ENCODE measurements around the gene ARSI.

ARSI gene

DNA sequence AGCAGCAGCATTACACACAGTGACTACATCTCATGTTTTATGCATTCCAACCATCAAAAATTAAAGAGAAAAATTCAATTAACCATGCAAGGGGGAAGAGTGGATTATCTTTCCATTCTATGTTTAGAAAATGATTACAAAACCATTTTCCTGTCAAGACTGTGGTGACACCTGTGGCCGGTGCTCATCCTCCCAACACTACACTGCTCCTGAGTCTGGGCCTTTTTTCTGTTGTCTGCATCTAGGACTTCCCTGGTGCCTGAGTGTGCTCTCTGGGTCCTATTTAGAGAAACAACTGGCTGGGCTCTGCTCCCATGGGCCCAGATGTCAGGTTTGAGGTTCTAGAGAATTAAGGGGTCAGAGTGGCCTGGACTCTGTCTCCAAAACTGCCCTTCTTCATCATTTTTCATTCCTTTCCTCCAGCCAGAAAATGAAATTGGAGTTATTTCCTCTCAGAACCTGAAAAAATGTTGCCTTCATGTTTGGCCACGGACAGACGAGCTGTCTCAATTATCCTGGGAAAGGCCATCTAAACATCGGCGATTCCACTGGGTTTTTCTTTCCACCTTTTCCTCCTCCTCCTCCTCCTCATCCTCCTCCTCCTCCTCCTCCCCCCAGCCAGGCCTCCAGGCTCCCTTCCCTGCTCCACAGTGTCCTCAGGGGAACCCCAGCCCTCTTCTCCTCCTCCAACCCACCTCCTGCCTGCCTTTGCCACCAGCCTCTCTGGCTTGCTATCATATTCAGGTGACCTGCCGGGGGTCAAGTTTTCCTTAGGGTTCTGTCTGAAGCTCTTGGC lies 11.4 kb upstream of the ARSI start (continued):
- TF ChIP-seq, protein P1, sequence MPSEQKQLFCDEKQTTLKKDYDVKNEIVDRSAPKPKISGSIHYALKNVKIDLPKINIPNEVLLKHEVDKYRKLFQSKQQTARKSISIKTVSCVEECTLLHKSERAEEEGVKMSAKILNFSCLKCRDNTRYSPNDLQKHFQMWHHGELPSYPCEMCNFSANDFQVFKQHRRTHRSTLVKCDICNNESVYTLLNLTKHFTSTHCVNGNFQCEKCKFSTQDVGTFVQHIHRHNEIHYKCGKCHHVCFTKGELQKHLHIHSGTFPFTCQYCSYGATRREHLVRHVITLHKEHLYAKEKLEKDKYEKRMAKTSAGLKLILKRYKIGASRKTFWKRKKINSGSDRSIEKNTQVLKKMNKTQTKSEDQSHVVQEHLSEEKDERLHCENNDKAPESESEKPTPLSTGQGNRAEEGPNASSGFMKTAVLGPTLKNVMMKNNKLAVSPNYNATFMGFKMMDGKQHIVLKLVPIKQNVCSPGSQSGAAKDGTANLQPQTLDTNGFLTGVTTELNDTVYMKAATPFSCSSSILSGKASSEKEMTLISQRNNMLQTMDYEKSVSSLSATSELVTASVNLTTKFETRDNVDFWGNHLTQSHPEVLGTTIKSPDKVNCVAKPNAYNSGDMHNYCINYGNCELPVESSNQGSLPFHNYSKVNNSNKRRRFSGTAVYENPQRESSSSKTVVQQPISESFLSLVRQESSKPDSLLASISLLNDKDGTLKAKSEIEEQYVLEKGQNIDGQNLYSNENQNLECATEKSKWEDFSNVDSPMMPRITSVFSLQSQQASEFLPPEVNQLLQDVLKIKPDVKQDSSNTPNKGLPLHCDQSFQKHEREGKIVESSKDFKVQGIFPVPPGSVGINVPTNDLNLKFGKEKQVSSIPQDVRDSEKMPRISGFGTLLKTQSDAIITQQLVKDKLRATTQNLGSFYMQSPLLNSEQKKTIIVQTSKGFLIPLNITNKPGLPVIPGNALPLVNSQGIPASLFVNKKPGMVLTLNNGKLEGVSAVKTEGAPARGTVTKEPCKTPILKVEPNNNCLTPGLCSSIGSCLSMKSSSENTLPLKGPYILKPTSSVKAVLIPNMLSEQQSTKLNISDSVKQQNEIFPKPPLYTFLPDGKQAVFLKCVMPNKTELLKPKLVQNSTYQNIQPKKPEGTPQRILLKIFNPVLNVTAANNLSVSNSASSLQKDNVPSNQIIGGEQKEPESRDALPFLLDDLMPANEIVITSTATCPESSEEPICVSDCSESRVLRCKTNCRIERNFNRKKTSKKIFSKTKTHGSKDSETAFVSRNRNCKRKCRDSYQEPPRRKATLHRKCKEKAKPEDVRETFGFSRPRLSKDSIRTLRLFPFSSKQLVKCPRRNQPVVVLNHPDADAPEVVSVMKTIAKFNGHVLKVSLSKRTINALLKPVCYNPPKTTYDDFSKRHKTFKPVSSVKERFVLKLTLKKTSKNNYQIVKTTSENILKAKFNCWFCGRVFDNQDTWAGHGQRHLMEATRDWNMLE (tag by site-specific recombination; conservative IDR thresholded peaks at IDR 0.05; ENCODE audit: low read depth): no peak
- TF ChIP-seq, protein P2, sequence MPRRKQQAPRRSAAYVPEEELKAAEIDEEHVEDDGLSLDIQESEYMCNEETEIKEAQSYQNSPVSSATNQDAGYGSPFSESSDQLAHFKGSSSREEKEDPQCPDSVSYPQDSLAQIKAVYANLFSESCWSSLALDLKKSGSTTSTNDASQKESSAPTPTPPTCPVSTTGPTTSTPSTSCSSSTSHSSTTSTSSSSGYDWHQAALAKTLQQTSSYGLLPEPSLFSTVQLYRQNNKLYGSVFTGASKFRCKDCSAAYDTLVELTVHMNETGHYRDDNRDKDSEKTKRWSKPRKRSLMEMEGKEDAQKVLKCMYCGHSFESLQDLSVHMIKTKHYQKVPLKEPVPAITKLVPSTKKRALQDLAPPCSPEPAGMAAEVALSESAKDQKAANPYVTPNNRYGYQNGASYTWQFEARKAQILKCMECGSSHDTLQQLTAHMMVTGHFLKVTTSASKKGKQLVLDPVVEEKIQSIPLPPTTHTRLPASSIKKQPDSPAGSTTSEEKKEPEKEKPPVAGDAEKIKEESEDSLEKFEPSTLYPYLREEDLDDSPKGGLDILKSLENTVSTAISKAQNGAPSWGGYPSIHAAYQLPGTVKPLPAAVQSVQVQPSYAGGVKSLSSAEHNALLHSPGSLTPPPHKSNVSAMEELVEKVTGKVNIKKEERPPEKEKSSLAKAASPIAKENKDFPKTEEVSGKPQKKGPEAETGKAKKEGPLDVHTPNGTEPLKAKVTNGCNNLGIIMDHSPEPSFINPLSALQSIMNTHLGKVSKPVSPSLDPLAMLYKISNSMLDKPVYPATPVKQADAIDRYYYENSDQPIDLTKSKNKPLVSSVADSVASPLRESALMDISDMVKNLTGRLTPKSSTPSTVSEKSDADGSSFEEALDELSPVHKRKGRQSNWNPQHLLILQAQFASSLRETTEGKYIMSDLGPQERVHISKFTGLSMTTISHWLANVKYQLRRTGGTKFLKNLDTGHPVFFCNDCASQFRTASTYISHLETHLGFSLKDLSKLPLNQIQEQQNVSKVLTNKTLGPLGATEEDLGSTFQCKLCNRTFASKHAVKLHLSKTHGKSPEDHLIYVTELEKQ (tag by site-specific recombination; IDR thresholded peaks at IDR 0.05; ENCODE audit: borderline replicate concordance): no peak

DNA sequence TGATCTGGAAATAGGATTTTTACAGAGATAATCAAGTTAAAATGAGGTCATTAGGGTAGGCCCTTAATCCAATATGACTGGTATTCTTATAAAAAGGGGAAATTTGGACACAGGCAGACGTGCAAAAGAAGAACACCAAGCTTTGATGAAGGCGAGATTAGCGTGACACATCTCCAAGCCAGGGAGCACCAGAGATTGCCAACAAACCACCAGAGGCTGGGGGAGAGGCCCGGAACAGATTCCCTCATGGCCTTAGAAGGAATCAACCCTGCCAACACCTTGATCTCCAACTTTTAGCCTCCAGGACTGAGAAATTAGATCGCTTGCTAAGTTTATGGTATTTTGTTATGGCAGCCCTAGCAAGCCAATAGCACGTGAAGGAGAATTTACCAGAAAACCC lies 10.8 kb upstream of the ARSI start:
- ChIA-PET POLR2A (no interaction called here), CTCF (no interaction called here)
- Histone ChIP-seq H3K4me3 (ENCODE audit: low read depth, low read length) (no peak overlapping the region), H3K36me3 (ENCODE audit: control insufficient read depth in 2 of 2, insufficient read depth in 1 of 2, low read length in 2 of 2) (no peaks in the 10 kb centered on the region), H3K4me1 (ENCODE audit: control insufficient read depth, insufficient read depth, low read length) (peaks cover 5% of the 10 kb centered on the region), H3K27ac (ENCODE audit: extremely low read depth, low read depth, low read length) (no peak overlapping the region), H3K9me3 (ENCODE audit: control insufficient read depth, insufficient read depth, low read depth, low read length) (no peaks in the 10 kb centered on the region)
- TF ChIP-seq, protein P3, sequence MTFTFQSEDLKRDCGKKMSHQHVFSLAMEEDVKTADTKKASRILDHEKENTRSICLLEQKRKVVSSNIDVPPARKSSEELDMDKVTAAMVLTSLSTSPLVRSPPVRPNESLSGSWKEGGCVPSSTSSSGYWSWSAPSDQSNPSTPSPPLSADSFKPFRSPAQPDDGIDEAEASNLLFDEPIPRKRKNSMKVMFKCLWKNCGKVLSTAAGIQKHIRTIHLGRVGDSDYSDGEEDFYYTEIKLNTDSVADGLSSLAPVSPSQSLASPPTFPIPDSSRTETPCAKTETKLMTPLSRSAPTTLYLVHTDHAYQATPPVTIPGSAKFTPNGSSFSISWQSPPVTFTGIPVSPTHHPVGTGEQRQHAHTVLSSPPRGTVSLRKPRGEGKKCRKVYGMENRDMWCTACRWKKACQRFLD (tag by site-specific recombination; IDR thresholded peaks at IDR 0.05): no peak
- no peak for TF ChIP-seq RBAK (tag by site-specific recombination; IDR thresholded peaks at IDR 0.05)
- no peak for TF ChIP-seq BCL11B (tag by site-specific recombination; IDR thresholded peaks at IDR 0.05; ENCODE audit: low read depth)
- TF ChIP-seq, protein P4, sequence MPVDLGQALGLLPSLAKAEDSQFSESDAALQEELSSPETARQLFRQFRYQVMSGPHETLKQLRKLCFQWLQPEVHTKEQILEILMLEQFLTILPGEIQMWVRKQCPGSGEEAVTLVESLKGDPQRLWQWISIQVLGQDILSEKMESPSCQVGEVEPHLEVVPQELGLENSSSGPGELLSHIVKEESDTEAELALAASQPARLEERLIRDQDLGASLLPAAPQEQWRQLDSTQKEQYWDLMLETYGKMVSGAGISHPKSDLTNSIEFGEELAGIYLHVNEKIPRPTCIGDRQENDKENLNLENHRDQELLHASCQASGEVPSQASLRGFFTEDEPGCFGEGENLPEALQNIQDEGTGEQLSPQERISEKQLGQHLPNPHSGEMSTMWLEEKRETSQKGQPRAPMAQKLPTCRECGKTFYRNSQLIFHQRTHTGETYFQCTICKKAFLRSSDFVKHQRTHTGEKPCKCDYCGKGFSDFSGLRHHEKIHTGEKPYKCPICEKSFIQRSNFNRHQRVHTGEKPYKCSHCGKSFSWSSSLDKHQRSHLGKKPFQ (tag by site-specific recombination; IDR thresholded peaks at IDR 0.05): no peak
- no peak for TF ChIP-seq GLI4 (tag by site-specific recombination; IDR thresholded peaks at IDR 0.05)
- no peak for TF ChIP-seq BCL11A (tag by site-specific recombination; IDR thresholded peaks at IDR 0.05; ENCODE audit: low read depth)
- TF ChIP-seq SP7 (tag by site-specific recombination; IDR thresholded peaks at IDR 0.05): no peak
- TF ChIP-seq SALL2 (tag by site-specific recombination; IDR thresholded peaks at IDR 0.05; ENCODE audit: borderline replicate concordance): no peak
- no peak for TF ChIP-seq ZXDB (tag by site-specific recombination; IDR thresholded peaks at IDR 0.05)
- TF ChIP-seq ZNF654 (tag by site-specific recombination; IDR thresholded peaks at IDR 0.05; ENCODE audit: low read depth): no peak
- TF ChIP-seq, protein P5, sequence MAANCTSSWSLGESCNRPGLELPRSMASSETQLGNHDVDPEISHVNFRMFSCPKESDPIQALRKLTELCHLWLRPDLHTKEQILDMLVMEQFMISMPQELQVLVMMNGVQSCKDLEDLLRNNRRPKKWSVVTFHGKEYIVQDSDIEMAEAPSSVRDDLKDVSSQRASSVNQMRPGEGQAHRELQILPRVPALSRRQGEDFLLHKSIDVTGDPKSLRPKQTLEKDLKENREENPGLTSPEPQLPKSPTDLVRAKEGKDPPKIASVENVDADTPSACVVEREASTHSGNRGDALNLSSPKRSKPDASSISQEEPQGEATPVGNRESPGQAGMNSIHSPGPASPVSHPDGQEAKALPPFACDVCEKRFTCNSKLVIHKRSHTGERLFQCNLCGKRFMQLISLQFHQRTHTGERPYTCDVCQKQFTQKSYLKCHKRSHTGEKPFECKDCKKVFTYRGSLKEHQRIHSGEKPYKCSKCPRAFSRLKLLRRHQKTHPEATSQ (tag by site-specific recombination; IDR thresholded peaks at IDR 0.05): no peak

All from HEK293 (cell line).